Subcutaneous adipose tissue (tissue), 4 donors: Measurements from ENCODE around the gene DNAH6. TPM values are rescaled to one million over a fixed set of nuclear protein-coding genes. Genes with fewer than 3 reads are reported as not detected.

Experiments used
- CTCF ChIP-seq: fragments of 450-650 bp; IDR thresholded peaks from one replicate; pipeline ENCODE4 v1.5.1; 2016; ENCODE audit warnings: low read depth, mild to moderate bottlenecking, control low read depth, antibody characterized with exemption, moderate library complexity
- total RNA-seq, 4 donors: library from RNA; depleted of rRNA; stranded (reverse); fragments of >200 nt; gene quantifications; one replicate each; pipeline ENCODE4 v1.1.0, GENCODE V29; 2016

The DNAH6 gene
- total RNA-seq, 4 donors from 2014 or later: 0.49 to 2.4 (median 1.2) TPM

DNA sequence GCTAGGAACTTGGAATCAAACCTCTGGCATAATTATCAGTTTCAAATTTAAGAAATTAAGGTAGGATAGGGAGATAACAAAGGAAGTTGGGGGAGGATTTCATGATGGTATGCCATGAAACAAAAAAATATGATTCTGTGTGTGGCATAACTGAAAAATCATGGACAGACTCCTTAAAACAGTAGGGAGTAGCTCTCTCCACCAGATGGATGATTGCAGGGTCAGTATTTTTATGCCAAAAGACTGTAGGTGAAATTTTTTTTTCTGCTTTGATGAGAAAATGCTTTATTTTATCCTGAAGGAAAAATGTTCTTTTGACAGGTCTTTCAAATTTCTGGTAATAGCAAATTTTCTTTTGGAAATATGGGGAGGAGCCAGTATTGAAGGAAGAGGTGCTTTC lies 270.3 kb downstream of the DNAH6 start:
- TF ChIP-seq CTCF: no peak

GRCh38 chr2:84788027-84788426 lies 271.7 kb downstream of the DNAH6 start:
- no peak for TF ChIP-seq CTCF

GRCh38 chr2:84788498-84788897 lies 272.2 kb downstream of the DNAH6 start:
- TF ChIP-seq CTCF: no peak

- TF ChIP-seq CTCF: no peak
Measured at GRCh38 chr2:84792856-84793522, 276.7 kb downstream of the DNAH6 start.

DNA sequence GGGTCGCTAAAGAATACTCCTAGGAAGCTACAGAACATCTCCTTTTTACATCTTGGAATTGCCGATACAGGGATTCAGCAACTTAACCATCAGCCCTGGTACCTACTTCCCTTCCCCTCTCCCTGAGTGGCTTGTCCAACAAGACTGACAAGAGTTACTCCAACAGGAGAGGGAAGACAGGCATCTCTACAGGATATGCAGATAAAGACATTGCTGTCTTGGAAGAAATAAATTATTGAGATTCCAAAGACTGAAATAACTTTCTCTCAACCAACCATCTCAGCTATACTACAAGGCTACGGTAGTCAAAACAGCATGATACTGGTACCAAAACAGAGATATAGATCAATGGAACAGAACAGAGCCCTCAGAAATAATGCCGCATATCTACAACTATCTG lies 277.3 kb downstream of the DNAH6 start:
- no peak for TF ChIP-seq CTCF

DNA sequence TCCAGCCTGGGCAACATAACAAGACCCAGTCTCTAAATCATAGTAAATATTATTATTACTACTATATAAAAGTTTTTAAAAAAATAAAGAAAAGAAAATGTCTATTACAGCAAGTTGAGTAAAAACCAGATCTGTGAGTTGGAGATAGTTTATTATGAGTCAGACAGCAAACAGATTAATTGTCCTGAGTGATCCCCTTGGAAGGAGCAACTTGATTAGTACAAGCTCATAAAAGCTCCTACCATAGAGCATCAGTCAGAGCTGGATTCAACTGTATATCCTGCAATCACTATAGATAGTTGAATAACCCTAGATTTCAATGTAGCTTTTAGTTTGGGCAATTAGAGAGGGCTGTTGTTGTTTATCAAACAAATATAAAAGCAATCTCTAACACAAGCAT lies 280.5 kb downstream of the DNAH6 start:
- no peak for TF ChIP-seq CTCF

GRCh38 chr2:84797271-84797670 lies 281.0 kb downstream of the DNAH6 start:
- no peak for TF ChIP-seq CTCF
